Activated CD4-positive, alpha-beta T cell treated with anti-CD3 and anti-CD28 coated beads for 48 hours (primary cell): ENCODE measurements around the gene DCUN1D4.

Source experiments
- DNase-seq: peaks from one replicate; pipeline ENCODE4 v3.0.0-alpha.2; 2020

DCUN1D4 gene

GRCh38 chr4:51842554-51843308 lies at the start of gene DCUN1D4:
Gene DCUN1D4 (plus strand): TSS chr4:51843153. CDS start chr4:51843243, 90 bp downstream.
- peak; percentile 99 for DNase-seq

GRCh38 chr4:51820443-51821234 lies 22.3 kb upstream of the DCUN1D4 start:
- no peak for DNase-seq

GRCh38 chr4:51825341-51825740 lies 17.6 kb upstream of the DCUN1D4 start:
- no peak for DNase-seq

GRCh38 chr4:51830156-51830720 lies 12.7 kb upstream of the DCUN1D4 start:
- no peak for DNase-seq

GRCh38 chr4:51831133-51831532 lies 11.8 kb upstream of the DCUN1D4 start:
- peak; percentile 68 for DNase-seq

- DNase-seq = no peak
These were observed 9.7 kb upstream of the DCUN1D4 start for GRCh38 chr4:51833236-51833635.

- DNase-seq = no peak
These were observed 7.9 kb upstream of the DCUN1D4 start for GRCh38 chr4:51835079-51835478.

GRCh38 chr4:51835855-51836254 lies 7.1 kb upstream of the DCUN1D4 start:
- no peak for DNase-seq

GRCh38 chr4:51836549-51836948 lies 6.4 kb upstream of the DCUN1D4 start:
- DNase-seq = no peak

- no peak for DNase-seq
These were observed 2.2 kb upstream of the DCUN1D4 start for GRCh38 chr4:51840781-51841180.

GRCh38 chr4:51842167-51842553 lies 793 bp upstream of the DCUN1D4 start:
- DNase-seq = no peak

- DNase-seq = peak; percentile 65
These were observed 578 bp downstream of the DCUN1D4 start for GRCh38 chr4:51843309-51844152.

- peak; percentile 91 for DNase-seq
These were observed 1.5 kb downstream of the DCUN1D4 start for GRCh38 chr4:51844153-51845054.

GRCh38 chr4:51845055-51845426 lies 2.1 kb downstream of the DCUN1D4 start:
- DNase-seq = no peak

- DNase-seq = no peak
These were observed 2.8 kb downstream of the DCUN1D4 start for GRCh38 chr4:51845711-51846110.

- DNase-seq = no peak
These were observed 6.5 kb downstream of the DCUN1D4 start for GRCh38 chr4:51849430-51849829.

- DNase-seq = no peak
These were observed 7.3 kb downstream of the DCUN1D4 start for GRCh38 chr4:51850294-51850693.

- no peak for DNase-seq
These were observed 8.4 kb downstream of the DCUN1D4 start for GRCh38 chr4:51851090-51851936.

- DNase-seq = no peak
These were observed 9.0 kb downstream of the DCUN1D4 start for GRCh38 chr4:51851937-51852290.

- no peak for DNase-seq
These were observed 10.2 kb downstream of the DCUN1D4 start for GRCh38 chr4:51853027-51853682.
